Mesenchymal stem cell (in vitro differentiated cells and primary cell): ENCODE results near the gene CANT1.
A peak's percentile ranks its signal among the peaks of the same experiment; 100 is the strongest.

Source experiments
- DNase-seq: peaks from one replicate; pipeline ENCODE4 v3.0.0-alpha.2; 2013
- H2AFZ ChIP-seq: one replicate; pipeline ENCODE4 v1.6.1; 2013; ENCODE audit warnings: low read depth, mild to moderate bottlenecking, control low read depth, inconsistent platforms, low read length, moderate library complexity
- H2AK5ac ChIP-seq: 2 replicates; pipeline ENCODE4 v1.6.1; 2013; ENCODE audit warnings: low read length, moderate library complexity, mild to moderate bottlenecking, inconsistent platforms; ENCODE audit not compliant: severe bottlenecking
- H2BK120ac ChIP-seq: one replicate; pipeline ENCODE4 v1.6.1; 2013; ENCODE audit warnings: low read depth, mild to moderate bottlenecking, inconsistent platforms, low read length, moderate library complexity
- H2BK12ac ChIP-seq, 2 experiments: one replicate each; pipeline ENCODE4 v1.6.1; 2013; ENCODE audit warnings: inconsistent platforms in 2 of 2, low read length in 2 of 2, mild to moderate bottlenecking in 2 of 2, moderate library complexity in 2 of 2, control low read depth in 1 of 2
- H2BK15ac ChIP-seq: one replicate; pipeline ENCODE4 v1.6.1; 2013; ENCODE audit warnings: mild to moderate bottlenecking, low read depth, inconsistent platforms; ENCODE audit not compliant: poor library complexity, severe bottlenecking
- H2BK5ac ChIP-seq: 2 replicates; pipeline ENCODE4 v1.6.1; 2013; ENCODE audit warnings: low read depth, mild to moderate bottlenecking, low read length, control low read depth, inconsistent platforms; ENCODE audit not compliant: poor library complexity, severe bottlenecking
- H3K14ac ChIP-seq, 2 experiments: one replicate each; pipeline ENCODE4 v1.6.1; 2013; ENCODE audit warnings: inconsistent platforms in 2 of 2, low read length in 2 of 2, control low read depth in 1 of 2, mild to moderate bottlenecking in 1 of 2, moderate library complexity in 1 of 2
- H3K18ac ChIP-seq, 2 experiments: one replicate each; pipeline ENCODE4 v1.6.1; 2013; ENCODE audit warnings: inconsistent platforms in 2 of 2, low read length in 2 of 2, control low read depth in 1 of 2, low read depth in 1 of 2, mild to moderate bottlenecking in 1 of 2
- H3K23ac ChIP-seq, 2 experiments: one replicate each; pipeline ENCODE4 v1.6.1; 2013; ENCODE audit warnings: inconsistent platforms in 2 of 2, low read length in 2 of 2, mild to moderate bottlenecking in 2 of 2, moderate library complexity in 2 of 2, control low read depth in 1 of 2
- H3K27ac ChIP-seq: 2 replicates; pipeline ENCODE4 v1.5.1; 2013; ENCODE audit warnings: mild to moderate bottlenecking, moderate library complexity, low read length, control low read depth, inconsistent platforms; ENCODE audit not compliant: poor library complexity, severe bottlenecking
- H3K27me3 ChIP-seq, 2 experiments: 2 replicates each; pipeline versions ENCODE4 v1.6.1 to v1.7.0; 2013; ENCODE audit warnings: low read length in 2 of 2, mild to moderate bottlenecking in 2 of 2, moderate library complexity in 2 of 2, control low read depth in 1 of 2, inconsistent platforms in 1 of 2; ENCODE audit not compliant: control insufficient read depth in 1 of 2, insufficient read depth in 1 of 2
- H3K36me3 ChIP-seq, 2 experiments: 2 replicates each; pipeline versions ENCODE4 v1.6.1 to v1.7.0; 2013; ENCODE audit warnings: low read length in 2 of 2, control low read depth in 1 of 2, inconsistent platforms in 1 of 2, low read depth in 1 of 2, mild to moderate bottlenecking in 1 of 2; ENCODE audit not compliant: insufficient read depth in 2 of 2, control insufficient read depth in 1 of 2
- H3K4ac ChIP-seq, 2 experiments: one replicate each; pipeline ENCODE4 v1.6.1; 2013; ENCODE audit warnings: inconsistent platforms in 2 of 2, low read length in 2 of 2, mild to moderate bottlenecking in 2 of 2, moderate library complexity in 2 of 2, control low read depth in 1 of 2, low read depth in 1 of 2
- H3K4me1 ChIP-seq: 2 replicates; pipeline ENCODE4 v1.6.1; 2013; ENCODE audit warnings: low read depth, low read length, control low read depth; ENCODE audit not compliant: control insufficient read depth, insufficient read depth
- H3K4me2 ChIP-seq: 2 replicates; pipeline ENCODE4 v1.6.1; 2013; ENCODE audit warnings: low read length, mild to moderate bottlenecking, inconsistent platforms; ENCODE audit not compliant: poor library complexity, severe bottlenecking
- H3K4me3 ChIP-seq, 2 experiments: 2 replicates each; pipeline versions ENCODE4 v1.5.1 to v1.7.0; 2013; ENCODE audit warnings: low read length in 2 of 2, mild to moderate bottlenecking in 2 of 2, control low read depth in 1 of 2, low read depth in 1 of 2; ENCODE audit not compliant: insufficient read depth in 1 of 2
- H3K79me1 ChIP-seq: replicated peaks from 2 replicates; pipeline ENCODE4 v1.6.1; 2013; ENCODE audit warnings: mild to moderate bottlenecking, control low read depth, low read length, inconsistent platforms; ENCODE audit not compliant: poor library complexity, severe bottlenecking
- H3K9ac ChIP-seq: 2 replicates; pipeline ENCODE4 v1.7.0; 2013; ENCODE audit warnings: mild to moderate bottlenecking, low read length, moderate library complexity
- H3K9me3 ChIP-seq: 2 replicates; pipeline ENCODE4 v1.7.0; 2013; ENCODE audit warnings: mild to moderate bottlenecking, low read length; ENCODE audit not compliant: control insufficient read depth
- H4K8ac ChIP-seq: one replicate; pipeline ENCODE4 v1.6.1; 2013; ENCODE audit warnings: inconsistent platforms, mild to moderate bottlenecking, low read length, moderate library complexity
- H4K91ac ChIP-seq: one replicate; pipeline ENCODE4 v1.6.1; 2013; ENCODE audit warnings: mild to moderate bottlenecking, low read length, inconsistent platforms
- WGBS: methylation state at CpG from one replicate; pipeline ENCODE4 v1.1.7; 2013; ENCODE audit warnings: mixed read lengths; 5-methylcytosine and 5-hydroxymethylcytosine counted together

CANT1 gene

GRCh38 chr17:78972507-78973105 lies 37.0 kb downstream of the CANT1 start:
- H3K27ac ChIP-seq = no peak overlapping the region
- H4K91ac ChIP-seq = no peak overlapping the region
- H3K79me1 ChIP-seq = peaks cover 43% of the 10 kb centered on the region
- 95% methylated on average over 15 of the region's 15 CpGs for WGBS
- no peak overlapping the region for H3K4me3 ChIP-seq
- H3K4ac ChIP-seq = no peak overlapping the region
- H3K9ac ChIP-seq = no peak overlapping the region
- peaks cover 70 to 85% of the 10 kb centered on the region in 2 experiments for H3K36me3 ChIP-seq
- peaks cover 48% of the 10 kb centered on the region for H3K4me1 ChIP-seq
- H3K9me3 ChIP-seq = no peaks in the 10 kb centered on the region
- H3K4me2 ChIP-seq = no peak overlapping the region
- no peak overlapping the region for H3K14ac ChIP-seq
- no peak overlapping the region for H2AK5ac ChIP-seq
- no peak overlapping the region for H2BK12ac ChIP-seq
- DNase-seq = no peak
- no peak overlapping the region for H3K18ac ChIP-seq
- no peak overlapping the region for H3K23ac ChIP-seq
- no peak overlapping the region for H4K8ac ChIP-seq
- H2AFZ ChIP-seq = no peak overlapping the region
- no peaks in the 10 kb centered on the region for H3K27me3 ChIP-seq
- no peak overlapping the region for H2BK5ac ChIP-seq
- H2BK15ac ChIP-seq = no peak overlapping the region
- no peak overlapping the region for H2BK120ac ChIP-seq

DNA sequence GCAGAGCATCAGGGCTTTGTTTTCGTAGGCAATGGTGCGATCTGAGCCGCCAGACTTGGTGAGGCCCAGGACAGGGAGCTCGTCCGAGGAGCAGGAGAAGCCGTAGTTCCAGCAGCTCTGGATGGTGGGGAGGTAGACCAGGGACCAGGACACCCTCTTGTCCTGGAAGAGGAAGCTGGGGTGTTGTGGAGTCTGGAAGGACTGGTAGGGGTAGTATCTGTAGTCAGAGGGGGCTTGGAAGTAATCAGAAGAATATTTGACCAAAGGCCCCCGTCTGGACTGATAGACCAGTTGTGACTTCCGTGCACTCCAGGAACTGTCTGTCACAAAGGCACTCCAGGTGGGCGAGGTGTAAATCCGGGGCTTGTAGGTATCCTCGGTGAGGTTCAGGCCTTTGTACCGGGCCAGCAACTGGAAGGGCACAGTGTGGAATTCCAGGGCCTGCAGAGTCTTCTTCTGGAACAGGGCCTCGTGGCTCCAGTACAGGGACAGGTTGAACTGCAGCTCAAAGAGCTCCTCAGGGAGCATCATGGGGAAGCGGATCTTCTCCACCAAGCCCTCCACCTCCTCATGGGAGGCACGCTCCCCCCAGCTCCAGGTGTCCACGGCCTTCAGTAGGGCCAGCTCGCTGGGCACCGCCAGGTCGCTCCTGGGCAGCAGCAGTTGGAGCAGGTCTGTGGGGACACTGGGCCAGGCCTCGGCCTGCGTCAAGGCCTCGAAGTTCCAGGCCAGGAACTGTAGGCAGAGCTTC lies 37.6 kb downstream of the CANT1 start:
- H2BK12ac ChIP-seq = no peak overlapping the region
- H3K36me3 ChIP-seq = peaks cover 70 to 85% of the 10 kb centered on the region in 2 experiments
- peak overlapping the region; percentile 83 for H4K8ac ChIP-seq
- no peak overlapping the region for H2BK15ac ChIP-seq
- no peak for DNase-seq
- peak overlapping the region; percentile 19 for H4K91ac ChIP-seq
- H3K18ac ChIP-seq = no peak overlapping the region
- no peak overlapping the region for H2AFZ ChIP-seq
- H2AK5ac ChIP-seq = no peak overlapping the region
- H3K4me3 ChIP-seq = no peak overlapping the region
- no peak overlapping the region for H3K4me2 ChIP-seq
- H3K9ac ChIP-seq = peak overlapping the region; percentile 58
- H3K27ac ChIP-seq = no peak overlapping the region
- H3K9me3 ChIP-seq = no peaks in the 10 kb centered on the region
- H3K14ac ChIP-seq = no peak overlapping the region
- no peak overlapping the region for H2BK5ac ChIP-seq
- H3K79me1 ChIP-seq = peaks cover 40% of the 10 kb centered on the region
- peaks cover 42% of the 10 kb centered on the region for H3K4me1 ChIP-seq
- H3K23ac ChIP-seq = no peak overlapping the region
- no peak overlapping the region for H2BK120ac ChIP-seq
- H3K27me3 ChIP-seq = no peaks in the 10 kb centered on the region
- peak overlapping the region in 1 of 2 experiments; percentile 61 for H3K4ac ChIP-seq
- 88% methylated on average over 22 of the region's 22 CpGs for WGBS

GRCh38 chr17:78970834-78971755 lies 38.5 kb downstream of the CANT1 start:
- Histone ChIP-seq H2BK120ac (no peak overlapping the region), H4K8ac (peak overlapping the region; percentile 83)

More at GRCh38 chr17:78970834-78971755, 38.5 kb downstream of the CANT1 start:
- Histone ChIP-seq H3K14ac (peak overlapping the region in 1 of 2 experiments; percentile 87), H3K4me2 (no peak overlapping the region), H3K9me3 (no peaks in the 10 kb centered on the region), H2BK5ac (no peak overlapping the region), H2AK5ac (no peak overlapping the region), H3K23ac (no peak overlapping the region), H4K91ac (peak overlapping the region; percentile 52), H2AFZ (no peak overlapping the region), H3K9ac (peak overlapping the region; percentile 58), H3K4ac (peak overlapping the region in 1 of 2 experiments; percentile 61), H3K18ac (peak overlapping the region in 1 of 2 experiments; percentile 43), H3K4me1 (peaks cover 34% of the 10 kb centered on the region), H3K36me3 (peaks cover 72 to 83% of the 10 kb centered on the region in 2 experiments), H3K4me3 (no peak overlapping the region), H3K27ac (no peak overlapping the region), H2BK12ac (peak overlapping the region; percentile 68 to 85), H3K27me3 (no peaks in the 10 kb centered on the region), H2BK15ac (no peak overlapping the region), H3K79me1 (peaks cover 31% of the 10 kb centered on the region)
- peak; percentile 76 for DNase-seq
- 56% methylated on average over 32 of the region's 33 CpGs for WGBS
